Naive thymus-derived CD8-positive, alpha-beta T cell (primary cell): ENCODE data around the gene ZNF100. TPM values are rescaled to one million over a fixed set of nuclear protein-coding genes. Genes with fewer than 3 reads are reported as not detected.
"Not testable (repeated sequence)": the region's sequence is repeated elsewhere in the genome, so short reads cannot be mapped to it uniquely, and the experiment has no call there.

Experiments used
- ATAC-seq, 2 donors: fragments of 150-1000 bp; cut with Tn5 transposase in 1 of 2; sonication (Bioruptor Pico), chemical (Tn5 transposase) in 1 of 2; 1 replicate in 1 of 2; 2 replicates in 1 of 2; pipeline ENCODE4 v1.10.0; 2021; ENCODE audit warnings: mild to moderate bottlenecking in 2 of 2, moderate library complexity in 2 of 2
- POLR2A ChIA-PET: fragments of 350-600 bp; sonication (Branson Sonifier 250); formaldehyde crosslinking; loops from one replicate; lab custom pipeline; 2021; ENCODE audit warnings: antibody characterized with exemption; lab: Charles Lee
- DNase-seq, 10 donors: peaks; one replicate each; pipeline versions ENCODE4 v3.0.0 to v3.0.0-alpha.2; 2020 to 2022
- H3K27ac Mint-ChIP-seq, 10 donors: one replicate each; pipeline ENCODE4 v1.8.0; 2020 to 2022; ENCODE audit warnings: mild to moderate bottlenecking in 10 of 10, mixed read lengths in 10 of 10, moderate library complexity in 4 of 10, inconsistent platforms in 1 of 10
- H3K27me3 Mint-ChIP-seq, 5 donors: one replicate each; pipeline ENCODE4 v1.8.0; 2021 to 2022; ENCODE audit warnings: mixed read lengths in 5 of 5
- H3K36me3 Mint-ChIP-seq, 3 donors: one replicate each; pipeline ENCODE4 v1.8.0; 2020 to 2022; ENCODE audit warnings: mixed read lengths in 3 of 3, mild to moderate bottlenecking in 2 of 3, inconsistent platforms in 1 of 3
- H3K4me1 Mint-ChIP-seq, 4 donors: one replicate each; pipeline ENCODE4 v1.8.0; 2021 to 2022; ENCODE audit warnings: mixed read lengths in 4 of 4
- H3K4me3 Mint-ChIP-seq, 10 donors: one replicate each; pipeline ENCODE4 v1.8.0; 2020 to 2022; ENCODE audit warnings: mild to moderate bottlenecking in 10 of 10, mixed read lengths in 10 of 10, moderate library complexity in 6 of 10, inconsistent platforms in 1 of 10
- H3K9me3 Mint-ChIP-seq, 9 donors: one replicate each; pipeline ENCODE4 v1.8.0; 2020 to 2022; ENCODE audit warnings: mixed read lengths in 9 of 9, mild to moderate bottlenecking in 3 of 9, inconsistent platforms in 1 of 9, moderate library complexity in 1 of 9
- polyA plus RNA-seq, 3 donors: library from polyadenylated mRNA; unstranded; fragments of 300-500 nt; fragmentation: Illumina TruSeq; gene quantifications; one replicate each; pipeline ENCODE4 v1.2.3, GENCODE V29; 2021
- total RNA-seq, 8 experiments: library from RNA in 2 of 8; stranded (reverse) in 2 of 8; gene quantifications; one replicate each; pipeline ENCODE4 v1.2.3 and lab custom pipeline; 2021 to 2026

The ZNF100 gene
- total and polyA plus RNA-seq, 5 experiments from 2014 or later, result 9.1 to 11.5 (median 9.6) TPM

- no peaks in the 10 kb centered on the region for H3K9me3 Mint-ChIP-seq
- peak in 5 of 10 donors; percentile 16 to 44 (median 41) for DNase-seq
- no peaks in the 10 kb centered on the region for H3K36me3 Mint-ChIP-seq
- H3K27me3 Mint-ChIP-seq, result peaks cover 0 to 4% (median 0%) of the 10 kb centered on the region in 5 donors
- POLR2A ChIA-PET, result interaction anchor here (0.6 to 1.3 kb wide), 2 partner anchors 193 to 390 kb away, joined by 5 read pairs; partner anchors contain the start of gene ZNF429
- peaks cover 0 to 2% (median 0%) of the 10 kb centered on the region in 4 donors for H3K4me1 Mint-ChIP-seq
- H3K27ac Mint-ChIP-seq, result peak overlapping the region in 3 of 10 donors; percentile 35 to 37 (median 36)
- no peak overlapping the region for H3K4me3 Mint-ChIP-seq
- peak in 1 of 2 donors; percentile 50 for ATAC-seq
Observed at GRCh38 chr19:21698215-21698614, 69.2 kb downstream of the ZNF100 start.

GRCh38 chr19:21697698-21698097 is 69.7 kb downstream of the ZNF100 start:
- H3K4me1 Mint-ChIP-seq, result peaks cover 0 to 2% (median 0%) of the 10 kb centered on the region in 4 donors
- ATAC-seq (no peak), DNase-seq (no peak)
- no peaks in the 10 kb centered on the region for H3K9me3 Mint-ChIP-seq
- POLR2A ChIA-PET, result interaction anchor here (0.6 to 1.3 kb wide), 2 partner anchors 192 to 390 kb away, joined by 5 read pairs; partner anchors contain the start of gene ZNF429
- peaks cover 0 to 4% (median 0%) of the 10 kb centered on the region in 5 donors for H3K27me3 Mint-ChIP-seq
- H3K27ac Mint-ChIP-seq, result peak overlapping the region in 2 of 10 donors; percentile 36 to 37
- H3K4me3 Mint-ChIP-seq, result no peak overlapping the region
- no peaks in the 10 kb centered on the region for H3K36me3 Mint-ChIP-seq

- POLR2A ChIA-PET, result no interaction called here
- H3K27me3 Mint-ChIP-seq, result peaks cover 0 to 4% (median 0%) of the 10 kb centered on the region in 5 donors
- H3K27ac Mint-ChIP-seq, result peak overlapping the region in 1 of 10 donors; percentile 68
- H3K36me3 Mint-ChIP-seq, result no peaks in the 10 kb centered on the region
- ATAC-seq (no peak), DNase-seq (no peak)
- no peak overlapping the region for H3K4me3 Mint-ChIP-seq
- H3K4me1 Mint-ChIP-seq, result peaks cover 0 to 6% (median 2%) of the 10 kb centered on the region in 4 donors
- H3K9me3 Mint-ChIP-seq, result no peaks in the 10 kb centered on the region
Observed at GRCh38 chr19:21694171-21694906, 73.0 kb downstream of the ZNF100 start.

GRCh38 chr19:21693399-21693798 is 74.0 kb downstream of the ZNF100 start:
- POLR2A ChIA-PET, result no interaction called here
- Mint-ChIP-seq H3K4me1 (peaks cover 0 to 6% (median 2%) of the 10 kb centered on the region in 4 donors), H3K27ac (peak overlapping the region in 1 of 10 donors; percentile 49), H3K9me3 (no peaks in the 10 kb centered on the region), H3K36me3 (no peaks in the 10 kb centered on the region), H3K4me3 (no peak overlapping the region), H3K27me3 (peaks cover 0 to 4% (median 0%) of the 10 kb centered on the region in 5 donors)
- no peak for DNase-seq
- no peak for ATAC-seq

GRCh38 chr19:21691661-21692060 is 75.7 kb downstream of the ZNF100 start:
- no peak for DNase-seq
- Mint-ChIP-seq H3K27me3 (peaks cover 0 to 4% (median 0%) of the 10 kb centered on the region in 5 donors), H3K4me1 (peaks cover 0 to 6% (median 2%) of the 10 kb centered on the region in 4 donors), H3K9me3 (peaks cover 0 to 2% (median 0%) of the 10 kb centered on the region in 9 donors), H3K36me3 (no peaks in the 10 kb centered on the region), H3K4me3 (no peak overlapping the region), H3K27ac (no peak overlapping the region)
- POLR2A ChIA-PET, result no interaction called here
- ATAC-seq, result no peak

- H3K36me3 Mint-ChIP-seq, result no peaks in the 10 kb centered on the region
- DNase-seq (no peak), ATAC-seq (no peak)
- POLR2A ChIA-PET, result no interaction called here
- H3K27me3 Mint-ChIP-seq, result no peaks in the 10 kb centered on the region
- peak overlapping the region in 1 of 10 donors; percentile 6 for H3K27ac Mint-ChIP-seq
- H3K4me3 Mint-ChIP-seq, result no peak overlapping the region
- H3K4me1 Mint-ChIP-seq, result peaks cover 0 to 6% (median 1%) of the 10 kb centered on the region in 4 donors
- H3K9me3 Mint-ChIP-seq, result peaks cover 0 to 5% (median 0%) of the 10 kb centered on the region in 9 donors
Observed at GRCh38 chr19:21688464-21688863, 78.9 kb downstream of the ZNF100 start.

- H3K27ac Mint-ChIP-seq, result no peak overlapping the region
- H3K4me1 Mint-ChIP-seq, result peaks cover 4 to 13% (median 6%) of the 10 kb centered on the region in 4 donors
- ATAC-seq (no peak), DNase-seq (no peak)
- POLR2A ChIA-PET, result interaction anchor here (0.5 kb wide), 1 partner anchor 108 kb away, joined by 3 read pairs; no protein-coding TSS in a partner anchor
- H3K9me3 Mint-ChIP-seq, result peaks cover 0 to 22% (median 0%) of the 10 kb centered on the region in 9 donors
- H3K27me3 Mint-ChIP-seq, result peaks cover 0 to 3% (median 0%) of the 10 kb centered on the region in 5 donors
- H3K4me3 Mint-ChIP-seq, result no peak overlapping the region
- H3K36me3 Mint-ChIP-seq, result peaks cover 0 to 4% (median 0%) of the 10 kb centered on the region in 3 donors
Observed at GRCh38 chr19:21680671-21681070, 86.7 kb downstream of the ZNF100 start.

GRCh38 chr19:21680026-21680425 is 87.4 kb downstream of the ZNF100 start:
- H3K27ac Mint-ChIP-seq, result no peak overlapping the region
- H3K27me3 Mint-ChIP-seq, result peaks cover 0 to 3% (median 0%) of the 10 kb centered on the region in 5 donors
- DNase-seq (no peak), ATAC-seq (no peak)
- no peak overlapping the region for H3K4me3 Mint-ChIP-seq
- peaks cover 0 to 4% (median 0%) of the 10 kb centered on the region in 3 donors for H3K36me3 Mint-ChIP-seq
- H3K4me1 Mint-ChIP-seq, result peaks cover 4 to 13% (median 6%) of the 10 kb centered on the region in 4 donors
- POLR2A ChIA-PET, result interaction anchor here (0.5 kb wide), 1 partner anchor 107 kb away, joined by 3 read pairs; no protein-coding TSS in a partner anchor
- H3K9me3 Mint-ChIP-seq, result peaks cover 0 to 22% (median 0%) of the 10 kb centered on the region in 9 donors

- Mint-ChIP-seq H3K9me3 (peaks cover 0 to 23% (median 0%) of the 10 kb centered on the region in 9 donors), H3K4me1 (peaks cover 4 to 13% (median 6%) of the 10 kb centered on the region in 4 donors), H3K36me3 (peaks cover 0 to under 1% (median 0%) of the 10 kb centered on the region in 3 donors), H3K27ac (peak overlapping the region in 5 of 10 donors; percentile 11 to 82 (median 56)), H3K4me3 (peak overlapping the region in 9 of 10 donors; percentile 42 to 79 (median 67)), H3K27me3 (peaks cover 0 to 3% (median 0%) of the 10 kb centered on the region in 5 donors)
- peak in 4 of 10 donors; percentile 2 to 28 (median 8) for DNase-seq
- POLR2A ChIA-PET, result interaction anchor here (0.7 kb wide), 1 partner anchor 173 kb away, joined by 3 read pairs; the partner anchor contains the start of gene ZNF429
- peak; percentile 57 to 84 for ATAC-seq
Observed at GRCh38 chr19:21677696-21678418, 89.5 kb downstream of the ZNF100 start.

GRCh38 chr19:21674454-21674853 is 92.9 kb downstream of the ZNF100 start:
- no peak overlapping the region for H3K27ac Mint-ChIP-seq
- H3K4me3 Mint-ChIP-seq, result no peak overlapping the region
- POLR2A ChIA-PET, result no interaction called here

GRCh38 chr19:21673479-21673878 is 93.9 kb downstream of the ZNF100 start:
- H3K4me3 Mint-ChIP-seq, ATAC-seq: not testable (repeated sequence)

More at GRCh38 chr19:21674454-21674853, 92.9 kb downstream of the ZNF100 start:
- Mint-ChIP-seq H3K27me3 (no peaks in the 10 kb centered on the region), H3K9me3 (peaks cover 0 to 17% (median 0%) of the 10 kb centered on the region in 9 donors), H3K36me3 (no peaks in the 10 kb centered on the region), H3K4me1 (peaks cover 4 to 9% (median 6%) of the 10 kb centered on the region in 4 donors)
- DNase-seq (no peak), ATAC-seq (no peak)

More at GRCh38 chr19:21673479-21673878, 93.9 kb downstream of the ZNF100 start:
- peak overlapping the region in 1 of 10 donors; percentile 6 for H3K27ac Mint-ChIP-seq
- H3K4me1 Mint-ChIP-seq, H3K36me3 Mint-ChIP-seq, H3K27me3 Mint-ChIP-seq, DNase-seq, POLR2A ChIA-PET: not testable (repeated sequence)
- H3K9me3 Mint-ChIP-seq, result peaks cover 0 to 14% (median 0%) of the 10 kb centered on the region in 9 donors
